H1 (cell line): ENCODE measurements around the gene STARD13. TPM values are rescaled to one million over a fixed set of nuclear protein-coding genes. Genes with fewer than 3 reads are reported as not detected.

Experiments
- JUND ChIP-seq: IDR thresholded peaks from 2 replicates; pipeline ENCODE4 v1.6.1; 2011; ENCODE audit warnings: mild to moderate bottlenecking, improper control_type of control experiment, low read length
- KDM5A ChIP-seq: fragments of 200-600 bp; IDR thresholded peaks from 2 replicates; pipeline ENCODE4 v1.7.1; 2012; ENCODE audit warnings: mild to moderate bottlenecking, low read length, inconsistent platforms, mixed read lengths
- NANOG ChIP-seq: IDR thresholded peaks from 2 replicates; pipeline ENCODE4 v1.6.1; 2011; ENCODE audit warnings: low read length, low read depth, mild to moderate bottlenecking, inconsistent platforms; ENCODE audit not compliant: insufficient read depth, poor library complexity, severe bottlenecking
- polyA plus RNA-seq, 7 experiments: library from polyadenylated mRNA; depleted of rRNA in 3 of 7; stranded (reverse) in 5 of 7; unstranded in 2 of 7; fragments of >200 nt in 5 of 7; fragments of 200-250 nt in 2 of 7; gene quantifications; 1 replicate in 5 of 7; 2 replicates in 1 of 7; 4 replicates in 1 of 7; pipeline versions ENCODE4 v1.2.1 to v1.2.3, GENCODE V29; 2011 to 2013; ENCODE audit warnings: missing spikeins in 2 of 7, mixed read lengths in 2 of 7
- total RNA-seq: library from RNA; stranded (reverse); fragmentation: NEBNext Ultra II Directional; extraction: Animal tissue kit (Norgen Biotek cat#: 25700); gene quantifications from 2 replicates; pipeline ENCODE4 v1.2.1, GENCODE V29; 2021

Gene STARD13
- total and polyA plus RNA-seq, 2 of the 8 experiments (the other 6 are each of a cell fraction or from before 2014, with no cell fraction given): 0.82 to 2.9 TPM

GRCh38 chr13:33165787-33166186 lies 119.8 kb downstream of the STARD13 start (continued):
- TF ChIP-seq JUND (no peak), NANOG (no peak), KDM5A (no peak)
- TF ChIP-seq, all 59 proteins: peak for 0
